Caco-2 (cell line): ENCODE measurements around the gene FAM90A26. TPM values are rescaled to one million over a fixed set of nuclear protein-coding genes. Genes with fewer than 3 reads are reported as not detected.
"Not testable (repeated sequence)": the region's sequence is repeated elsewhere in the genome, so short reads cannot be mapped to it uniquely, and the experiment has no call there.

Experiments
- BruUV-seq: library from RNA; stranded (reverse); fragments of 400-500 nt; replicated peaks from 2 replicates; lab custom pipeline; 2021; lab: Mats Ljungman, UMichigan
- CTCF ChIA-PET: fragments of 300-600 bp; sonication (Branson Sonifier 250); formaldehyde crosslinking; loops from one replicate; lab custom pipeline; 2022; ENCODE audit warnings: antibody characterized with exemption; lab: Charles Lee
- POLR2A ChIA-PET: fragments of 300-600 bp; sonication (Branson Sonifier 250); formaldehyde crosslinking; loops from one replicate; lab custom pipeline; 2022; ENCODE audit warnings: antibody characterized with exemption; lab: Charles Lee
- DNase-seq, 2 experiments: peaks; one replicate each; pipeline versions ENCODE4 v3.0.0 to v3.0.0-alpha.2; 2020 to 2022
- H3K27me3 ChIP-seq: replicated peaks from 2 replicates; pipeline ENCODE4 v1.6.0; 2011; ENCODE audit warnings: low read length; ENCODE audit not compliant: control insufficient read depth, insufficient read depth
- H3K36me3 ChIP-seq: 2 replicates; pipeline ENCODE4 v1.5.1; 2011; ENCODE audit warnings: low read length; ENCODE audit not compliant: control insufficient read depth, insufficient read depth
- H3K4me1 ChIP-seq: fragments of 250-450 bp; sonication (Bioruptor Pico); 2 replicates; pipeline ENCODE4 v1.5.1; 2020; ENCODE audit warnings: mild to moderate bottlenecking
- H3K4me3 ChIP-seq: 2 replicates; pipeline ENCODE4 v1.5.1; 2011; ENCODE audit warnings: low read depth, mild to moderate bottlenecking, control low read depth, low read length
- H3K9me3 ChIP-seq: fragments of 250-450 bp; sonication (Bioruptor Pico); 2 replicates; pipeline ENCODE4 v1.5.1; 2020; ENCODE audit warnings: mild to moderate bottlenecking, moderate library complexity
- H3K27ac Mint-ChIP-seq: one replicate; pipeline ENCODE4 v1.8.0; 2022; ENCODE audit warnings: mixed read lengths; ENCODE audit not compliant: unreplicated experiment
- H3K27me3 Mint-ChIP-seq: one replicate; pipeline ENCODE4 v1.8.0; 2022; ENCODE audit warnings: mixed read lengths; ENCODE audit not compliant: insufficient read depth, unreplicated experiment
- H3K36me3 Mint-ChIP-seq: one replicate; pipeline ENCODE4 v1.8.0; 2022; ENCODE audit warnings: mild to moderate bottlenecking, mixed read lengths; ENCODE audit not compliant: insufficient read depth, unreplicated experiment
- H3K4me1 Mint-ChIP-seq: one replicate; pipeline ENCODE4 v1.8.0; 2022; ENCODE audit warnings: low read depth, mixed read lengths; ENCODE audit not compliant: unreplicated experiment
- H3K4me3 Mint-ChIP-seq: one replicate; pipeline ENCODE4 v1.8.0; 2022; ENCODE audit warnings: mild to moderate bottlenecking, moderate library complexity, mixed read lengths; ENCODE audit not compliant: unreplicated experiment
- H3K9me3 Mint-ChIP-seq: one replicate; pipeline ENCODE4 v1.8.0; 2022; ENCODE audit warnings: mixed read lengths; ENCODE audit not compliant: unreplicated experiment
- intact Hi-C: fragments of 100-400 bp; cut with micrococcal nuclease; formaldehyde crosslinking; loops from one replicate; pipeline ENCODE4 v1.10.0; 2022; ENCODE audit not compliant: unreplicated experiment
- total RNA-seq: library from RNA; stranded (reverse); gene quantifications from 2 replicates; pipeline ENCODE4 v1.2.3, GENCODE V29; 2022

The FAM90A26 gene
- total RNA-seq, 1 experiment from 2014 or later: not detected

GRCh38 chr4:9152180-9153007 lies 17.8 kb upstream of the FAM90A26 start:
- POLR2A ChIA-PET, H3K4me1 Mint-ChIP-seq, H3K27me3 Mint-ChIP-seq, intact Hi-C loops, H3K36me3 Mint-ChIP-seq, H3K27me3 ChIP-seq, H3K9me3 Mint-ChIP-seq, H3K36me3 ChIP-seq, H3K9me3 ChIP-seq, H3K4me1 ChIP-seq, BruUV-seq: not testable (repeated sequence)
- peak overlapping the region; percentile 89 for H3K27ac Mint-ChIP-seq
- H3K4me3 ChIP-seq: peak overlapping the region; percentile 45
- H3K4me3 Mint-ChIP-seq: peak overlapping the region; percentile 76
- peak; percentile 93 to 96 for DNase-seq
- CTCF ChIA-PET: interaction anchor here (0.6 kb wide), 1 partner anchor 256 kb away, joined by 3 read pairs; no protein-coding TSS in a partner anchor

- peak; percentile 94 to 98 for DNase-seq
- CTCF ChIA-PET: interaction anchor here (0.6 kb wide), 1 partner anchor 255 kb away, joined by 3 read pairs; no protein-coding TSS in a partner anchor
- not testable (repeated sequence) for H3K36me3 Mint-ChIP-seq
Observed at GRCh38 chr4:9153008-9153570, 17.1 kb upstream of the FAM90A26 start.

GRCh38 chr4:9153571-9154157 lies 16.5 kb upstream of the FAM90A26 start:
- POLR2A ChIA-PET, CTCF ChIA-PET, H3K9me3 Mint-ChIP-seq, H3K36me3 Mint-ChIP-seq, H3K4me1 ChIP-seq, H3K27me3 Mint-ChIP-seq, H3K36me3 ChIP-seq, H3K27me3 ChIP-seq, intact Hi-C loops, H3K9me3 ChIP-seq, H3K4me1 Mint-ChIP-seq: not testable (repeated sequence)
- BruUV-seq: TSS peak; percentile 82
- H3K4me3 ChIP-seq: peak overlapping the region; percentile 45
- peak overlapping the region; percentile 76 for H3K4me3 Mint-ChIP-seq
- H3K27ac Mint-ChIP-seq: peak overlapping the region; percentile 69
- DNase-seq: peak in 1 of 2 experiments; percentile 23

More at GRCh38 chr4:9153008-9153570, 17.1 kb upstream of the FAM90A26 start:
- BruUV-seq, H3K27me3 ChIP-seq, H3K4me1 ChIP-seq, H3K9me3 Mint-ChIP-seq, H3K36me3 ChIP-seq, intact Hi-C loops, POLR2A ChIA-PET, H3K27me3 Mint-ChIP-seq, H3K4me1 Mint-ChIP-seq, H3K9me3 ChIP-seq: not testable (repeated sequence)
- peak overlapping the region; percentile 89 for H3K27ac Mint-ChIP-seq
- H3K4me3 Mint-ChIP-seq: peak overlapping the region; percentile 76
- peak overlapping the region; percentile 45 for H3K4me3 ChIP-seq

- BruUV-seq, H3K36me3 Mint-ChIP-seq: not testable (repeated sequence)
Observed at GRCh38 chr4:9155101-9155886, 14.9 kb upstream of the FAM90A26 start.

GRCh38 chr4:9158392-9158791 lies 11.8 kb upstream of the FAM90A26 start:
- intact Hi-C loops, H3K4me3 Mint-ChIP-seq, DNase-seq, H3K36me3 ChIP-seq, H3K27me3 Mint-ChIP-seq, H3K27me3 ChIP-seq, CTCF ChIA-PET, H3K4me3 ChIP-seq, POLR2A ChIA-PET, BruUV-seq, H3K9me3 ChIP-seq, H3K4me1 ChIP-seq, H3K36me3 Mint-ChIP-seq, H3K4me1 Mint-ChIP-seq, H3K9me3 Mint-ChIP-seq, H3K27ac Mint-ChIP-seq: not testable (repeated sequence)

More at GRCh38 chr4:9155101-9155886, 14.9 kb upstream of the FAM90A26 start:
- H3K27me3 Mint-ChIP-seq, intact Hi-C loops, POLR2A ChIA-PET, H3K9me3 ChIP-seq, H3K4me1 ChIP-seq, DNase-seq, CTCF ChIA-PET, H3K4me1 Mint-ChIP-seq, H3K36me3 ChIP-seq, H3K9me3 Mint-ChIP-seq, H3K27ac Mint-ChIP-seq, H3K4me3 Mint-ChIP-seq, H3K27me3 ChIP-seq, H3K4me3 ChIP-seq: not testable (repeated sequence)

- H3K4me1 ChIP-seq, H3K4me3 ChIP-seq, BruUV-seq, CTCF ChIA-PET, H3K4me1 Mint-ChIP-seq, intact Hi-C loops, H3K36me3 Mint-ChIP-seq, H3K4me3 Mint-ChIP-seq, DNase-seq, H3K9me3 Mint-ChIP-seq, H3K36me3 ChIP-seq, H3K27ac Mint-ChIP-seq, H3K9me3 ChIP-seq, H3K27me3 Mint-ChIP-seq, H3K27me3 ChIP-seq, POLR2A ChIA-PET: not testable (repeated sequence)
Observed at GRCh38 chr4:9160046-9160445, 10.2 kb upstream of the FAM90A26 start.
